Measurements from ENCODE around the gene N4BP2L2. TPM values are rescaled to one million over a fixed set of nuclear protein-coding genes. Genes with fewer than 3 reads are reported as not detected.

N4BP2L2 gene
- total RNA-seq, 1 donor from 2014 or later, result 117 TPM

- DNase-seq (ENCODE audit: low spot score), result no peak
Observed at GRCh38 chr13:32530841-32531253, 7.7 kb downstream of the N4BP2L2 start.

GRCh38 chr13:32528358-32528757 lies 10.2 kb downstream of the N4BP2L2 start:
- DNase-seq (ENCODE audit: low spot score), result no peak

- no peak for DNase-seq (ENCODE audit: low spot score)
Observed at GRCh38 chr13:32527151-32527550, 11.4 kb downstream of the N4BP2L2 start.

- DNase-seq (ENCODE audit: low spot score), result no peak
Observed at GRCh38 chr13:32525766-32526165, 12.8 kb downstream of the N4BP2L2 start.

GRCh38 chr13:32515246-32515645 lies 23.3 kb downstream of the N4BP2L2 start:
- no peak for DNase-seq (ENCODE audit: low spot score)

- DNase-seq (ENCODE audit: low spot score), result no peak
Observed at GRCh38 chr13:32511482-32511881, 27.1 kb downstream of the N4BP2L2 start.

- no peak for DNase-seq (ENCODE audit: low spot score)
Observed at GRCh38 chr13:32504876-32505275, 33.7 kb downstream of the N4BP2L2 start.

- DNase-seq (ENCODE audit: low spot score), result no peak
Observed at GRCh38 chr13:32504263-32504662, 34.3 kb downstream of the N4BP2L2 start.

GRCh38 chr13:32503727-32504126 lies 34.9 kb downstream of the N4BP2L2 start:
- no peak for DNase-seq (ENCODE audit: low spot score)

- DNase-seq (ENCODE audit: low spot score), result no peak
Observed at GRCh38 chr13:32501064-32501463, 37.5 kb downstream of the N4BP2L2 start.

GRCh38 chr13:32499538-32500210 lies 38.9 kb downstream of the N4BP2L2 start:
- no peak for DNase-seq (ENCODE audit: low spot score)

- DNase-seq (ENCODE audit: low spot score), result no peak
Observed at GRCh38 chr13:32497589-32497988, 41.0 kb downstream of the N4BP2L2 start.

GRCh38 chr13:32496599-32497160 lies 41.9 kb downstream of the N4BP2L2 start:
- DNase-seq (ENCODE audit: low spot score), result no peak

- DNase-seq (ENCODE audit: low spot score), result no peak
Observed at GRCh38 chr13:32495841-32496240, 42.8 kb downstream of the N4BP2L2 start.

GRCh38 chr13:32495429-32495828 lies 43.2 kb downstream of the N4BP2L2 start:
- no peak for DNase-seq (ENCODE audit: low spot score)

GRCh38 chr13:32491028-32491427 lies 47.6 kb downstream of the N4BP2L2 start:
- no peak for DNase-seq (ENCODE audit: low spot score)

GRCh38 chr13:32476892-32477291 lies 61.7 kb downstream of the N4BP2L2 start:
- DNase-seq (ENCODE audit: low spot score), result no peak

- no peak for DNase-seq (ENCODE audit: low spot score)
Observed at GRCh38 chr13:32476021-32476731, 62.4 kb downstream of the N4BP2L2 start.

GRCh38 chr13:32474999-32475792 lies 63.4 kb downstream of the N4BP2L2 start:
- DNase-seq (ENCODE audit: low spot score), result no peak

- no peak for DNase-seq (ENCODE audit: low spot score)
Observed at GRCh38 chr13:32473650-32474049, 64.9 kb downstream of the N4BP2L2 start.

- DNase-seq (ENCODE audit: low spot score), result no peak
Observed at GRCh38 chr13:32472194-32472621, 66.4 kb downstream of the N4BP2L2 start.
